OCI-LY3 (cell line): ENCODE measurements around the gene EVI5L.

ENCODE experiments used
- H2AFZ ChIP-seq: fragments of 200-600, 300-600 bp; shearing (Covaris generic); 2 replicates; pipeline ENCODE4 v1.6.0; 2014; ENCODE audit warnings: antibody characterized with exemption, low read depth, low read length
- H3K27ac ChIP-seq: fragments of 200-600, 300-600 bp; sonication (generic); 2 replicates; pipeline ENCODE4 v1.5.1; 2014; ENCODE audit warnings: mild to moderate bottlenecking, low read length, moderate library complexity, mixed read lengths
- H3K27me3 ChIP-seq: fragments of 200-600, 300-600 bp; sonication (generic); 2 replicates; pipeline ENCODE4 v1.6.1; 2014; ENCODE audit warnings: low read depth, low read length, mixed read lengths
- H3K36me3 ChIP-seq: fragments of 200-600, 300-600 bp; sonication (generic); replicated peaks from 2 replicates; pipeline ENCODE3; 2014; ENCODE audit warnings: low read depth, low read length, mixed read lengths
- H3K4me1 ChIP-seq: fragments of 300-600, 200-600 bp; sonication (generic); 2 replicates; pipeline ENCODE4 v1.6.1; 2014; ENCODE audit warnings: low read length, mixed read lengths
- H3K4me2 ChIP-seq: fragments of 200-600, 300-600 bp; sonication (generic); 2 replicates; pipeline ENCODE4 v1.6.1; 2014; ENCODE audit warnings: low read length, mixed read lengths
- H3K4me3 ChIP-seq: fragments of 300-600, 200-600 bp; sonication (generic); 2 replicates; pipeline ENCODE4 v1.5.1; 2014; ENCODE audit warnings: antibody characterized with exemption, mild to moderate bottlenecking, low read length, moderate library complexity
- H3K79me2 ChIP-seq: fragments of 300-600, 200-600 bp; shearing (Covaris generic); 2 replicates; pipeline ENCODE4 v1.6.1; 2014; ENCODE audit warnings: mild to moderate bottlenecking, low read length, mixed read lengths
- H3K9ac ChIP-seq: fragments of 300-600, 200-600 bp; shearing (Covaris generic); 2 replicates; pipeline ENCODE4 v1.6.0; 2014; ENCODE audit warnings: mild to moderate bottlenecking, low read length, moderate library complexity
- H3K9me3 ChIP-seq: fragments of 200-600, 300-600 bp; shearing (Covaris generic); 2 replicates; pipeline ENCODE4 v1.6.1; 2014; ENCODE audit warnings: low read length, mixed read lengths; ENCODE audit not compliant: insufficient read depth
- H4K20me1 ChIP-seq: fragments of 200-600, 300-600 bp; sonication (generic); 2 replicates; pipeline ENCODE4 v1.6.1; 2016; ENCODE audit warnings: low read length, mixed read lengths; ENCODE audit not compliant: insufficient read depth
- EZH2phosphoT487 ChIP-seq: fragments of 200-600 bp; shearing (Covaris generic); IDR thresholded peaks from 2 replicates; pipeline ENCODE4 v1.6.1; 2018; ENCODE audit warnings: antibody characterized with exemption, mixed run types, low read depth
- TF ChIP-seq, protein P1 (sequence below): fragments of 200-600, 300-600 bp; sonication (generic); IDR thresholded peaks from 2 replicates; pipeline ENCODE4 v1.5.1; 2014; ENCODE audit warnings: antibody characterized with exemption, low read length, low read depth

Gene EVI5L

DNA sequence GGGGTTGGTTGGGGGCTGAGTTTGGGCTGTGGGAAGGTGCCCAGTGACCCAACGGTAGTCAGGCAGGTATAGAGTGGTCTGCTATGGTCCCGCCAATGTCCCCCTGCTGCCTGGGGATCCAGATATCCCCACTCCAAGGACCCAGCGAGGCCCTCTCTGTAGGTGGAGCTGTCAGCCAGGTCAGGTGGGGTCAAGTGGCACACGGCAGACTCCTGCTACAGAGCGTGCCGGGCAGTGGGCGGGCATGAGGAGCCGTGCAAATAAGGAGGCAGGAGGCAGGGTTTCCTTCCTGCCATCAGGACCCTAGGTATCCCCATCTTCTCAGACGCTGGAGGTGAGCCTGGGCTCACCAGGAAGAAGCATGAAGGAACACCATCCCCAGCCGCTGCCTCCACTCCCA lies 14.9 kb downstream of the EVI5L start:
- H3K36me3 ChIP-seq, result no peaks in the 10 kb centered on the region
- H3K9ac ChIP-seq, result no peak overlapping the region
- H2AFZ ChIP-seq, result no peak overlapping the region
- H3K27ac ChIP-seq, result no peak overlapping the region
- TF ChIP-seq, protein P1, sequence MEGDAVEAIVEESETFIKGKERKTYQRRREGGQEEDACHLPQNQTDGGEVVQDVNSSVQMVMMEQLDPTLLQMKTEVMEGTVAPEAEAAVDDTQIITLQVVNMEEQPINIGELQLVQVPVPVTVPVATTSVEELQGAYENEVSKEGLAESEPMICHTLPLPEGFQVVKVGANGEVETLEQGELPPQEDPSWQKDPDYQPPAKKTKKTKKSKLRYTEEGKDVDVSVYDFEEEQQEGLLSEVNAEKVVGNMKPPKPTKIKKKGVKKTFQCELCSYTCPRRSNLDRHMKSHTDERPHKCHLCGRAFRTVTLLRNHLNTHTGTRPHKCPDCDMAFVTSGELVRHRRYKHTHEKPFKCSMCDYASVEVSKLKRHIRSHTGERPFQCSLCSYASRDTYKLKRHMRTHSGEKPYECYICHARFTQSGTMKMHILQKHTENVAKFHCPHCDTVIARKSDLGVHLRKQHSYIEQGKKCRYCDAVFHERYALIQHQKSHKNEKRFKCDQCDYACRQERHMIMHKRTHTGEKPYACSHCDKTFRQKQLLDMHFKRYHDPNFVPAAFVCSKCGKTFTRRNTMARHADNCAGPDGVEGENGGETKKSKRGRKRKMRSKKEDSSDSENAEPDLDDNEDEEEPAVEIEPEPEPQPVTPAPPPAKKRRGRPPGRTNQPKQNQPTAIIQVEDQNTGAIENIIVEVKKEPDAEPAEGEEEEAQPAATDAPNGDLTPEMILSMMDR, result no peak
- H4K20me1 ChIP-seq, result no peaks in the 10 kb centered on the region
- peaks cover 5% of the 10 kb centered on the region; the same call in 1 of the 2 replicates for H3K9me3 ChIP-seq
- H3K4me2 ChIP-seq, result no peak overlapping the region
- H3K79me2 ChIP-seq, result no peaks in the 10 kb centered on the region
- H3K4me1 ChIP-seq, result peaks cover 9% of the 10 kb centered on the region
- H3K4me3 ChIP-seq, result no peak overlapping the region
- no peaks in the 10 kb centered on the region for H3K27me3 ChIP-seq

DNA sequence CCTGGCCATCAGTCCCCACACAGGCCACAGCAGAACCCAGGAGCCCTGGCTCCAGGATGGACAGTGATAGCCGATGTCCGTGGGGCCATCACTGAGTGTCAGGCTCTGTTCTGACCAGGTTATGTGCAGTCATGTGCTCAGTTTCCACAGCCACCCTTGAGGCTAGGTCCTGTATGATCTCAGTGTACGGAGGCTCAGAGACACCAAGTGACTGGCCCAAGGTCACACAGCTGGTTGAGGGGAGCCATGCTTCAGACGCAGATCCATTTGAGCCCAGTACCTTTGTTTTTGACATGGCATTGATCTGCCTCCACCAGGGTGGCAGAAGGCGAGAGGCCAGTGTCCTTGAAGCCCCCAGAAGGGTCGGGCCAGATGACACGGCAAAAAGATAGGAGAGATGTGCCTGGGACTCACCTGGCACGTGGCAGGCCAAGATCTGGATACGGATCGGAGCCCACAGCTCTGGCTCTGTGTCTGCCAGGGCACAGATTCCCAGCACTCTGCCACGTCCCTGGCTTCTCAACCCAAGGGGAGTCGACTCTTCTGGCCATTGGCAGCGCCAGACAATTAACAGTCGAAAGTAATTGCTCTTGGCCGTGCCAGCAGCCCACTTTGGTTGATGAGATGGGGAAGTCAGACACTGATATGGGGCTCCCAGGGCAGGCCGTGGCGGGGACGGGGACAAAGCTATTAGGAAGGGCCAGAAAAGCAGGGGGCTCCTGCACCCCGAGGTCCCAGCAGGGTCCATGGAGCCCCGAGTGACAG lies 15.6 kb downstream of the EVI5L start:
- Histone ChIP-seq H3K9me3 (peaks cover 3% of the 10 kb centered on the region; the same call in 1 of the 2 replicates), H3K4me1 (peaks cover 9% of the 10 kb centered on the region), H3K27ac (no peak overlapping the region), H3K4me2 (no peak overlapping the region), H3K79me2 (no peaks in the 10 kb centered on the region), H3K9ac (no peak overlapping the region), H3K4me3 (no peak overlapping the region), H2AFZ (no peak overlapping the region), H3K36me3 (no peaks in the 10 kb centered on the region), H4K20me1 (no peaks in the 10 kb centered on the region), H3K27me3 (no peaks in the 10 kb centered on the region)
- TF ChIP-seq, protein P1, result no peak
- TF ChIP-seq EZH2phosphoT487, result no peak

DNA sequence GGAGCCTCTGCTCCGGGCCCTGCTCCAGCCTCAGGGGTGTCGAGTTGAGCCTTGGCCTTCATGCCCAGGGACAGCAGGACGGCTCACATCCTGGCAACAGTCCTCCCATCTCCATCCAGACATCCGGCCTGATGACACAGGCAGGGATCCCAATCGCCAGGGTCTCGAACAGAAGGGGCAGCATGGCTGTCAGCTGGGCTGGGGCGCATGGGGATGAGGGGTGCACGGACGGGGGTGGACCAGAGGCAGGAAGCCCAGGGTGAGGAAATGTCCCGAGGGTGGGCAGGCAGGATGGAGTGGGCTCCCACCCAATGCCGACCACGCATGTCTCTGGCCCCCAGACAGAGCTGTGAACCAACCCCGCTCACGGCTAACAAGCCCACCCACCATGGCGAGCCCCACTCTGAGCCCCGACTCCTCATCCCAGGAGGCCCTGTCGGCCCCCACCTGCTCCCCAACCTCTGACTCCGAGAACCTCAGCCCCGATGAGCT lies 16.2 kb downstream of the EVI5L start:
- Histone ChIP-seq H2AFZ (no peak overlapping the region), H3K9ac (no peak overlapping the region), H3K36me3 (no peaks in the 10 kb centered on the region), H3K4me1 (peaks cover 9% of the 10 kb centered on the region), H3K9me3 (no peaks in the 10 kb centered on the region; the same call in 1 of the 2 replicates), H3K4me2 (no peak overlapping the region), H3K79me2 (no peaks in the 10 kb centered on the region), H4K20me1 (no peaks in the 10 kb centered on the region), H3K27me3 (no peaks in the 10 kb centered on the region), H3K27ac (no peak overlapping the region), H3K4me3 (no peak overlapping the region)
- no peak for TF ChIP-seq EZH2phosphoT487
- TF ChIP-seq, protein P1, result no peak

DNA sequence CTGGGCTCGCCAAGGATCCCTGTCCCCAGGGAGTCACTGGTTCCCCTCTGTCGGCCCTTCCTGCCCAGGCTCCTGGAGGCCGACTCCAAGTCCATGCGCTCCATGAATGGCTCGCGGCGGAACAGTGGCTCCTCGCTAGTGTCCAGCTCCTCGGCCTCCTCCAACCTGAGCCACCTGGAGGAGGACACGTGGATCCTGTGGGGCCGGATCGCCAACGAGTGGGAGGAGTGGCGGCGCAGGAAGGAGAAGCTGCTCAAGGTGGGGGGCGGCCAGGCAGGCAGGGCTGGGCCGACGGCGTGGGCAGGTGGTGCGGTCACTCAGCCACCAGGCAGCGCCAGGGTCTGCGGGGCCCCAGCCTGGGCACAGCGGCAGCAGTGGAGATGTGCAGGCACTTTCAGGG lies 17.6 kb downstream of the EVI5L start:
- TF ChIP-seq, protein P1, result no peak
- no peak for TF ChIP-seq EZH2phosphoT487
- Histone ChIP-seq H3K4me3 (no peak overlapping the region), H3K4me1 (peaks cover 9% of the 10 kb centered on the region), H3K4me2 (no peak overlapping the region), H3K9ac (no peak overlapping the region), H3K9me3 (no peaks in the 10 kb centered on the region; the same call in 1 of the 2 replicates), H4K20me1 (no peaks in the 10 kb centered on the region), H3K79me2 (no peaks in the 10 kb centered on the region), H3K27ac (no peak overlapping the region), H2AFZ (no peak overlapping the region), H3K27me3 (no peaks in the 10 kb centered on the region), H3K36me3 (no peaks in the 10 kb centered on the region)
